ENCODE measurements around the gene TEKT5. TPM values are rescaled to one million over a fixed set of nuclear protein-coding genes. Genes with fewer than 3 reads are reported as not detected.
A peak's percentile ranks its signal among the peaks of the same experiment; 100 is the strongest.
"Not testable (repeated sequence)": the region's sequence is repeated elsewhere in the genome, so short reads cannot be mapped to it uniquely, and the experiment has no call there.

Gene TEKT5
- total and polyA plus RNA-seq, 8 donors, result 0.17 to 1.1 (median 0.26) TPM; not detected in 1

DNA sequence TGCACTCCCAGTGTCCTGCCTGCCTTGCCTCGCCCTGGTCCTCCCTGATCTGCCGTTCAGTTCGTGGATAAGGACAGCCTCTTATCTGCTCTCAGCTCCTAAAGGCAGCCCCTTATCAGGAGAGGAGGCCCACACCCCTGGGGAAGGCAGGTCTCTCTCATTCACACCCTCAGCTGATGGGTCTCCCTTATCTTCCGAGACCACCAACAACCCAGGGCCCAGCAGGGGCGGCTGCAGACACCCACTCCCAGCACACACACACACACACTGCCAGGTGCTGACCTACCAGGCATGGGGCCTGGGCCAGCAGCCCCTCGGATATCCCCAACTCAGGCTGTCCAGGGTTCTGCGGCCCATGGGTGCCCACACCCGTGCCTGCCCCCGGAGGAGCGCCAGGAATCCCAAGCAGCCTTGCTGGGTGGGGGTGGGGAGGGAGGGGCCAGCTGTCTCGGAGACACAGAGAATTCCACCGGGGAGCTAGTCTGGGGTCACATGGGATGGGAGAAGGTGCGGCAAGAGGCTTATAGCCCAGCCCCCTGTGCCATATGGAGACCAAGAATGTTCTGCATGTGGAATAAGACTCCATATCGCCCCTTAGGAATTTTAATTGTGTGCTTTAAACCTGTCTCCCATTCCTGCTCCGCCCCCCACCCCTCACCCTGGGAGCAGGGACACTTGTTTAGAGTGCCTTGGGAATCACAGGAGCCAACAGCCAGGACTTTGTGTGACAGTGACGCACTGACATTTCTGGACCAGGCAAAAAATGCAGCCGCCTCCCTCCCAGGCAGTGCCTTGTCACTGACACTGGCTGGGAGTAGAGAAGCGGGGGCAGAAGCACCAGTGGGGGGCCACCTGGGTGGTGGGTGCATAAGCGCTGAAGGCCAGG lies 72.5 kb downstream of the TEKT5 start:
- Histone ChIP-seq H3K9me3 (no peaks in the 10 kb centered on the region), H3K4me1 (no peaks in the 10 kb centered on the region), H3K27ac (no peak overlapping the region), H3K36me3 (no peaks in the 10 kb centered on the region), H3K4me3 (no peak overlapping the region), H3K27me3 (no peaks in the 10 kb centered on the region)
- TF ChIP-seq, protein P1, sequence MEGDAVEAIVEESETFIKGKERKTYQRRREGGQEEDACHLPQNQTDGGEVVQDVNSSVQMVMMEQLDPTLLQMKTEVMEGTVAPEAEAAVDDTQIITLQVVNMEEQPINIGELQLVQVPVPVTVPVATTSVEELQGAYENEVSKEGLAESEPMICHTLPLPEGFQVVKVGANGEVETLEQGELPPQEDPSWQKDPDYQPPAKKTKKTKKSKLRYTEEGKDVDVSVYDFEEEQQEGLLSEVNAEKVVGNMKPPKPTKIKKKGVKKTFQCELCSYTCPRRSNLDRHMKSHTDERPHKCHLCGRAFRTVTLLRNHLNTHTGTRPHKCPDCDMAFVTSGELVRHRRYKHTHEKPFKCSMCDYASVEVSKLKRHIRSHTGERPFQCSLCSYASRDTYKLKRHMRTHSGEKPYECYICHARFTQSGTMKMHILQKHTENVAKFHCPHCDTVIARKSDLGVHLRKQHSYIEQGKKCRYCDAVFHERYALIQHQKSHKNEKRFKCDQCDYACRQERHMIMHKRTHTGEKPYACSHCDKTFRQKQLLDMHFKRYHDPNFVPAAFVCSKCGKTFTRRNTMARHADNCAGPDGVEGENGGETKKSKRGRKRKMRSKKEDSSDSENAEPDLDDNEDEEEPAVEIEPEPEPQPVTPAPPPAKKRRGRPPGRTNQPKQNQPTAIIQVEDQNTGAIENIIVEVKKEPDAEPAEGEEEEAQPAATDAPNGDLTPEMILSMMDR (IDR thresholded peaks at IDR 0.05), result no peak
- DNase-seq (no peak), FAIRE-seq (no peak), ATAC-seq (no peak)
- intact Hi-C loops (cut with DNase I), result no loop called here
- 69 to 78% methylated on average over 19 of the region's 19 CpGs for WGBS, 2 donors

DNA sequence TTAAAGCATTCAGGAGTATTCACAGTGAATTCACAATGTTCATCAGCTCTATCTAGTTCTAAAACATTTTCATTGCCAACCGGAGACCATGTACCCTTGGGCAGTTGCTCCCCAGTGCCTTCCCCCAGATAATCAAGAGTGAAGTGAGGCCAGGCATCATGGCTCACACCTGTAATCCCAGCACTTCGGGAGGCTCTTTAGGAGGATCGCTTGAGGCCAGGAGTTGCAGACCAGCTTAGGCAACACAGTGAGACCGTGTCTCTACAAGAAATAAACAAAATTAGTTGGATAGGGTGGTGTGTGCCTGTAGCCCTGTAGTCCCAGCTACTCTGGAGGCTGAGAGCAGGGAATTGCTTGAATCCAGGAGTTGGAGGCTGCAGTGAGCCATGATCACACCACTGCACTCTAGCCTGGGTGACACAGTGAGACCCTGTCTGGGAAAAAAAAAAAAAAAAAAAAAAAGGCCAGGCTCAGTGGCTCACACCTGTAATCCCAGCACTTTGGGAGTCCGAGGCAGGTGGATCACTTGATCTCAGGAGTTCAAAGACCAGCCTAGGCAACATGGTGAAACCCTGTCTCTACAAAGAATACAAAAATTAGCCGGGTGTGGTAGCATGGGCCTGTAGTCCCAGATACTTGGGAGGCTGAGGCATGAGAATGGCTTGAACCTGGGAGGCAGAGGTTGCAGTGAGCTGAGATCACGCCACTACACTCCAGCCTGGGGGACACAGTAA lies 73.3 kb downstream of the TEKT5 start:
- intact Hi-C loops (cut with DNase I); H3K4me3 ChIP-seq; FAIRE-seq; H3K4me1 ChIP-seq; H3K27me3 ChIP-seq; ATAC-seq; H3K9me3 ChIP-seq; H3K27ac ChIP-seq; H3K36me3 ChIP-seq; DNase-seq: not testable (repeated sequence)
- WGBS, 2 donors, result 87 to 91% methylated on average over 7 of the region's 7 CpGs

DNA sequence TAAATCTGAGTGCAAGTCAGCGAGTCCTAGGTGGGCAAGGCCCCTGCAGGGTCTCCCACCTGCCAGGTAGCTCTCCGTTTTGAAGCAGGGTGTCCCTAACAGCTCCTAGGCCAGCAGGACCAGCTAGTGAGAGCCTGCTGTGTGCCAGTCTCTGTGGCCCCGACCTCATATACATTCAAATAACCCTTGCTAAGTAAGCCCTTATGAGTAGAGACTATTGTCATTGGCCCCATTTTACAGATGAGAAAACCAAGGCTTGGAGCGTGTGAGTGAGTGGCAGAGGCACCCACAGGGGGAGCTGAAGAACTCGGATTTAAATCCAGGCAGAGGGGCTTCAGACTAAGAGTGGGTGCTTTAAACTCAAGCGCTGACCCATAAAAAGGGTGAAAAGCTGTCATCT lies 74.6 kb downstream of the TEKT5 start:
- no peaks in the 10 kb centered on the region for H3K27me3 ChIP-seq
- no peak overlapping the region for H3K27ac ChIP-seq
- FAIRE-seq (no peak), DNase-seq (no peak), ATAC-seq (no peak)
- no peaks in the 10 kb centered on the region for H3K9me3 ChIP-seq
- H3K4me3 ChIP-seq, result no peak overlapping the region
- WGBS, 2 donors, result 69 to 84% methylated on average over 6 of the region's 6 CpGs
- no peaks in the 10 kb centered on the region for H3K36me3 ChIP-seq
- TF ChIP-seq, protein P1 (IDR thresholded peaks at IDR 0.05), result no peak
- intact Hi-C loops (cut with DNase I), result no loop called here
- H3K4me1 ChIP-seq, result no peaks in the 10 kb centered on the region

DNA sequence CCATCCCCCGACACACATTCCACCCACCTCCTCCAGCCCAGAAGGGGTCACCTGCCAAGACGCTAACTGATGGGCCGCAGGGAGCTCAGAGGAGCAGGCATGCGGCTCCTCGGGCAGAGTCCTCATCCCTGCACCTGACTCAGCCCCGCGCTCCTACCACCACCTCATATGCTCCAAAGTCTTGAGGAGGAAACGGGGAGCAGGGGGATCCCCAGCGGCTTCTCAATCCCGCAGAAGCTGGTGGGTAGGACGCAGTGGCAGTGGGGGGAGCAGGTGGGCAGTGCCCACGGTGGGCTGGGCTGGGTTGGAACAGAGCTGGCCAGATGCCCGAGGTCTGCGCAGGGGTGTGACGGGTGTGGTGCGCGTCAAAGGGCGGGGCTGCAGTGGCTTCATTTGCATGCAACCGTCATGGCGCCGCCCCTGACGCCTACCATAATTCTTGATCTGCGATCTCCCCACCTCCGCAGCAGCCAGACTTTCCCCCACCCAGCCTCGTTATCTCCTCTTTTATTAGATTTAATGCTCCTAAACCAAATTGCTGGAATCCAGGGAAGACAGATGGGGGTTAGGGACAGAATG lies 75.4 kb downstream of the TEKT5 start:
- ATAC-seq (peak in 3 of 4 donors; percentile 75 to 81 (median 81)), DNase-seq (peak in 1 of 6 donors; percentile 21), FAIRE-seq (no peak)
- intact Hi-C loops (cut with DNase I), result no loop called here
- Histone ChIP-seq H3K27me3 (no peaks in the 10 kb centered on the region), H3K27ac (no peak overlapping the region), H3K36me3 (no peaks in the 10 kb centered on the region), H3K9me3 (no peaks in the 10 kb centered on the region), H3K4me1 (no peaks in the 10 kb centered on the region), H3K4me3 (peak overlapping the region in 1 of 4 donors; percentile 19)
- 24 to 25% methylated on average over 25 of the region's 25 CpGs for WGBS, 2 donors
- TF ChIP-seq, protein P1 (IDR thresholded peaks at IDR 0.05), result no peak

DNA sequence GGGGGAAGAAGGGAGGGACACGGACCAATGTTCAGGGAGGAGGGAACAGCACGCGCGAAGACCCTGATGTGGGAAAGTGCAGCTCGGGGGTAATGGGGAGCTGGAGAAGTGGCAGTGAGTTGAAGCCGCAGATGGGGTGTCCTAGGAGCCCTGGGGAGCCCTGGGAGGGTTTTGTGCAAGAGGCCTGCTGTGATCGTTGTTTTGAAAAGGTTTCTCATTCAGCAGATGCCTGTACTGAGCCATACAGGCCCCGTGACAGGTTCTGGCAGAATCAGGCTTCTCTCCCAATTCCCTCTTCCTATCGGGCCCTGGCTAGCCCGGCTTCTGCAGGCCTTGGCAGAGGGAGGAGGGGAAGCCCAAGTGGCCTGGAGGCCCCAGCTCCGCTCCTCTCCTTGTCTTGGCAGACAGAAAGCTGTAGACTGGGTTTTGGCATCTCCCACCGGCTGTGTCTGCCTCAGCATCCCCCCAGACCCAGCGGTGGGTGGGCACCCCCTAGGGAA lies 76.0 kb downstream of the TEKT5 start:
- Histone ChIP-seq H3K36me3 (no peaks in the 10 kb centered on the region), H3K27ac (no peak overlapping the region), H3K27me3 (no peaks in the 10 kb centered on the region), H3K4me1 (no peaks in the 10 kb centered on the region), H3K4me3 (no peak overlapping the region), H3K9me3 (no peaks in the 10 kb centered on the region)
- FAIRE-seq, result no peak
- DNase-seq, result no peak
- intact Hi-C loops (cut with DNase I), result no loop called here
- ATAC-seq, result peak in 2 of 4 donors; percentile 14 to 21
- 63 to 76% methylated on average over 11 to 13 of the region's 13 CpGs for WGBS, 2 donors
- TF ChIP-seq, protein P1 (IDR thresholded peaks at IDR 0.05), result no peak

Data from pancreas (tissue), 10 donors.